Rectal smooth muscle tissue (tissue), 1 donor: ENCODE data around the gene USP17L28.
"Not testable (repeated sequence)": the region's sequence is repeated elsewhere in the genome, so short reads cannot be mapped to it uniquely, and the experiment has no call there.

Experiments
- H3K27ac ChIP-seq: one replicate; pipeline ENCODE4 v1.7.0; 2013; ENCODE audit warnings: low read depth, low read length, inconsistent platforms
- H3K27me3 ChIP-seq: one replicate; pipeline ENCODE4 v1.7.0; 2013; ENCODE audit warnings: low read length; ENCODE audit not compliant: control insufficient read depth, insufficient read depth
- H3K36me3 ChIP-seq: one replicate; pipeline ENCODE4 v1.7.0; 2013; ENCODE audit warnings: low read length; ENCODE audit not compliant: control insufficient read depth, insufficient read depth
- H3K4me1 ChIP-seq: one replicate; pipeline ENCODE4 v1.7.0; 2013; ENCODE audit warnings: low read length; ENCODE audit not compliant: control insufficient read depth, insufficient read depth
- H3K4me3 ChIP-seq: one replicate; pipeline ENCODE4 v1.7.0; 2013; ENCODE audit warnings: low read length
- H3K9ac ChIP-seq: one replicate; pipeline ENCODE4 v1.7.0; 2013; ENCODE audit warnings: low read length

USP17L28 gene

GRCh38 chr4:9348593-9348992 is at the start of gene USP17L28:
Gene USP17L28, plus strand, starts transcription at chr4:9348893. Its CDS starts 0 bp downstream, at chr4:9348893.
- H3K36me3 ChIP-seq, H3K4me3 ChIP-seq, H3K27ac ChIP-seq: not testable (repeated sequence)

GRCh38 chr4:9324191-9324590 is 24.5 kb upstream of the USP17L28 start:
- H3K4me3 ChIP-seq, H3K9ac ChIP-seq, H3K27ac ChIP-seq, H3K36me3 ChIP-seq, H3K27me3 ChIP-seq, H3K4me1 ChIP-seq: not testable (repeated sequence)

More at GRCh38 chr4:9348593-9348992, at the start of gene USP17L28:
- H3K9ac ChIP-seq, H3K27me3 ChIP-seq, H3K4me1 ChIP-seq: not testable (repeated sequence)

- not testable (repeated sequence) for H3K4me1 ChIP-seq, H3K27me3 ChIP-seq, H3K4me3 ChIP-seq, H3K36me3 ChIP-seq, H3K27ac ChIP-seq, H3K9ac ChIP-seq
These were observed 23.8 kb upstream of the USP17L28 start, which contains the start of gene USP17L24 for GRCh38 chr4:9324865-9325264. Gene USP17L24, plus strand, starts transcription at chr4:9325165. Its CDS starts 0 bp downstream, at chr4:9325165.

GRCh38 chr4:9329611-9330010 is 19.1 kb upstream of the USP17L28 start, which contains the start of gene USP17L25:
Gene USP17L25, plus strand, starts transcription at chr4:9329911. Its CDS starts 0 bp downstream, at chr4:9329911.
- H3K4me3 ChIP-seq, H3K4me1 ChIP-seq, H3K36me3 ChIP-seq, H3K27me3 ChIP-seq, H3K27ac ChIP-seq, H3K9ac ChIP-seq: not testable (repeated sequence)

- H3K9ac ChIP-seq, H3K27ac ChIP-seq, H3K4me3 ChIP-seq, H3K4me1 ChIP-seq, H3K27me3 ChIP-seq, H3K36me3 ChIP-seq: not testable (repeated sequence)
These were observed 14.3 kb upstream of the USP17L28 start, which contains the start of gene USP17L26 for GRCh38 chr4:9334358-9334757. Gene USP17L26, plus strand, starts transcription at chr4:9334658. Its CDS starts 0 bp downstream, at chr4:9334658.

GRCh38 chr4:9339103-9339502 is 9.6 kb upstream of the USP17L28 start, which contains the start of gene USP17L5:
Gene USP17L5, plus strand, starts transcription at chr4:9339403. Its CDS starts 0 bp downstream, at chr4:9339403.
- H3K27ac ChIP-seq, H3K4me1 ChIP-seq, H3K27me3 ChIP-seq, H3K9ac ChIP-seq, H3K36me3 ChIP-seq, H3K4me3 ChIP-seq: not testable (repeated sequence)

GRCh38 chr4:9343848-9344247 is 4.8 kb upstream of the USP17L28 start, which contains the start of gene USP17L27:
Gene USP17L27, plus strand, starts transcription at chr4:9344148. Its CDS starts 0 bp downstream, at chr4:9344148.
- not testable (repeated sequence) for H3K27ac ChIP-seq, H3K4me3 ChIP-seq, H3K36me3 ChIP-seq, H3K4me1 ChIP-seq, H3K9ac ChIP-seq, H3K27me3 ChIP-seq

GRCh38 chr4:9350866-9351265 is 2.2 kb downstream of the USP17L28 start:
- H3K36me3 ChIP-seq, H3K4me3 ChIP-seq, H3K4me1 ChIP-seq, H3K27ac ChIP-seq, H3K27me3 ChIP-seq, H3K9ac ChIP-seq: not testable (repeated sequence)

GRCh38 chr4:9353338-9353737 is 4.6 kb downstream of the USP17L28 start, which contains the start of gene USP17L29:
Gene USP17L29, plus strand, starts transcription at chr4:9353638. Its CDS starts 0 bp downstream, at chr4:9353638.
- H3K27me3 ChIP-seq, H3K36me3 ChIP-seq, H3K9ac ChIP-seq, H3K4me1 ChIP-seq, H3K27ac ChIP-seq, H3K4me3 ChIP-seq: not testable (repeated sequence)

GRCh38 chr4:9362829-9363228 is 14.1 kb downstream of the USP17L28 start, which contains the start of gene USP17L30:
Gene USP17L30, plus strand, starts transcription at chr4:9363129. Its CDS starts 0 bp downstream, at chr4:9363129.
- H3K27ac ChIP-seq, H3K36me3 ChIP-seq, H3K27me3 ChIP-seq, H3K4me1 ChIP-seq, H3K9ac ChIP-seq, H3K4me3 ChIP-seq: not testable (repeated sequence)

GRCh38 chr4:9379881-9380280 is 31.2 kb downstream of the USP17L28 start:
- not testable (repeated sequence) for H3K4me1 ChIP-seq, H3K27ac ChIP-seq

GRCh38 chr4:9381012-9381534 is 32.4 kb downstream of the USP17L28 start:
- peak overlapping the region; percentile 55 for H3K4me3 ChIP-seq
- not testable (repeated sequence) for H3K27me3 ChIP-seq, H3K9ac ChIP-seq, H3K27ac ChIP-seq, H3K36me3 ChIP-seq, H3K4me1 ChIP-seq

More at GRCh38 chr4:9379881-9380280, 31.2 kb downstream of the USP17L28 start:
- H3K36me3 ChIP-seq, H3K9ac ChIP-seq, H3K27me3 ChIP-seq, H3K4me3 ChIP-seq: not testable (repeated sequence)

- Histone ChIP-seq H3K36me3 (no peaks in the 10 kb centered on the region), H3K4me1 (no peaks in the 10 kb centered on the region), H3K9ac (no peak overlapping the region), H3K27ac (no peak overlapping the region), H3K4me3 (no peak overlapping the region), H3K27me3 (no peaks in the 10 kb centered on the region)
These were observed 35.4 kb downstream of the USP17L28 start for GRCh38 chr4:9384126-9384525.
